Bronchial epithelial cell (primary cell): ENCODE data around the gene PDHB. TPM values are rescaled to one million over a fixed set of nuclear protein-coding genes. Genes with fewer than 3 reads are reported as not detected.

ENCODE experiments used
- DNase-seq: peaks from one replicate; pipeline ENCODE4 v3.0.0-alpha.2; 2010; ENCODE audit warnings: low read depth
- FAIRE-seq: peaks from 2 replicates; lab custom pipeline; 2011; peaks lifted over from hg19 to GRCh38; lab: Jason Lieb, UNC
- H3K27me3 ChIP-seq: 2 replicates; pipeline ENCODE4 v1.5.1; 2011; ENCODE audit warnings: low read length; ENCODE audit not compliant: control insufficient read depth, insufficient read depth
- H3K36me3 ChIP-seq: 2 replicates; pipeline ENCODE4 v1.5.1; 2011; ENCODE audit warnings: low read length; ENCODE audit not compliant: control insufficient read depth, insufficient read depth
- H3K4me3 ChIP-seq: 2 replicates; pipeline ENCODE4 v1.5.1; 2011; ENCODE audit warnings: mild to moderate bottlenecking, low read depth, low read length, control low read depth
- total RNA-seq: library from RNA; depleted of rRNA; stranded (reverse); fragments of >200 nt; gene quantifications from 2 replicates; pipeline ENCODE4 v1.2.1, GENCODE V29; 2014
- TF ChIP-seq, protein P1 (sequence below): IDR thresholded peaks from 2 replicates; pipeline ENCODE4 v1.5.1; 2011; ENCODE audit warnings: mild to moderate bottlenecking, moderate library complexity, low read length, control low read depth, inconsistent platforms; ENCODE audit not compliant: insufficient read depth, severe bottlenecking

The PDHB gene
- total RNA-seq, 1 donor from 2014 or later: 32.4 TPM

DNA sequence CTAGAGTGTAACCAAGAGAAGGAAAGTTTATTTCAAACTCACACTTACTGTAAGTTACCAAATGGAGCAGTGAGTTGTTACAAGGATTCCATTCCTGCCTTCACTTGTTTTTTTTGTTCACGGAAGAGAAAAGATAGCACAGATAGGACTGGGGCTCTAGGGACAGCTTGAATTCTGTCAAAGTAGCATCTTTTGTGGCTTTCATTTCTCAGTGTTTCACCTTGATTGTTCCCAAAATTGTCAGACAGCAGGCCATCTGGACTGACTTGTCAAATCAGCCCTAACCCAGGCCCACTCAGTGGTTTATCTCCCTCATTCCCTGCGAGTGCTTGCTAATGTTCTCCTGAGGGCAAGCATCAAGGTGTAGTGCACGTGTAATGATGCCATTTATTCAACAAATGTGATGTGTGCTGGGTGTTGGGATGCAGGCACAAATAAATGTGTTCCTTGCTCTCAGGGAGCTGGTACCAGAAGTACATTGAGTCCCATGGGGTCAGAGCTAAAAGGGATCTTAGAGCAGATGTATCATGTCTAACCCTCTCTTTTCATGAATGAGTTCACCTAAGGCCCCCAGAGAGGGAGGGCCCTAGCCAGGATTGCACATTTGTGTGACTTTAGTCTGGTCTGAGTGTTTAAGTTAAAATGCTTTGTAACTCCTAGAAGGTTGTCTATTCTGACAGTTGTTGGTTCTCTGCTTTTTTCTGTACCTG, 49.1 kb downstream of the PDHB start:
- DNase-seq (no peak), FAIRE-seq (no peak)
- no peak overlapping the region for H3K4me3 ChIP-seq
- TF ChIP-seq, protein P1, sequence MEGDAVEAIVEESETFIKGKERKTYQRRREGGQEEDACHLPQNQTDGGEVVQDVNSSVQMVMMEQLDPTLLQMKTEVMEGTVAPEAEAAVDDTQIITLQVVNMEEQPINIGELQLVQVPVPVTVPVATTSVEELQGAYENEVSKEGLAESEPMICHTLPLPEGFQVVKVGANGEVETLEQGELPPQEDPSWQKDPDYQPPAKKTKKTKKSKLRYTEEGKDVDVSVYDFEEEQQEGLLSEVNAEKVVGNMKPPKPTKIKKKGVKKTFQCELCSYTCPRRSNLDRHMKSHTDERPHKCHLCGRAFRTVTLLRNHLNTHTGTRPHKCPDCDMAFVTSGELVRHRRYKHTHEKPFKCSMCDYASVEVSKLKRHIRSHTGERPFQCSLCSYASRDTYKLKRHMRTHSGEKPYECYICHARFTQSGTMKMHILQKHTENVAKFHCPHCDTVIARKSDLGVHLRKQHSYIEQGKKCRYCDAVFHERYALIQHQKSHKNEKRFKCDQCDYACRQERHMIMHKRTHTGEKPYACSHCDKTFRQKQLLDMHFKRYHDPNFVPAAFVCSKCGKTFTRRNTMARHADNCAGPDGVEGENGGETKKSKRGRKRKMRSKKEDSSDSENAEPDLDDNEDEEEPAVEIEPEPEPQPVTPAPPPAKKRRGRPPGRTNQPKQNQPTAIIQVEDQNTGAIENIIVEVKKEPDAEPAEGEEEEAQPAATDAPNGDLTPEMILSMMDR: no peak
- H3K36me3 ChIP-seq: peaks cover 3% of the 10 kb centered on the region
- H3K27me3 ChIP-seq: no peaks in the 10 kb centered on the region

- Histone ChIP-seq H3K27me3 (no peaks in the 10 kb centered on the region), H3K4me3 (no peak overlapping the region), H3K36me3 (peaks cover 3% of the 10 kb centered on the region)
- DNase-seq: peak; percentile 98
- FAIRE-seq: no peak
- TF ChIP-seq, protein P1: no peak
Measured at GRCh38 chr3:58383904-58384303, 49.7 kb downstream of the PDHB start.

- Histone ChIP-seq H3K4me3 (no peak overlapping the region), H3K36me3 (peaks cover 3% of the 10 kb centered on the region), H3K27me3 (no peaks in the 10 kb centered on the region)
- DNase-seq (peak; percentile 29), FAIRE-seq (no peak)
- TF ChIP-seq, protein P1: no peak
Measured at GRCh38 chr3:58383476-58383875, 50.2 kb downstream of the PDHB start.

- no peaks in the 10 kb centered on the region for H3K36me3 ChIP-seq
- DNase-seq (no peak), FAIRE-seq (no peak)
- no peaks in the 10 kb centered on the region for H3K27me3 ChIP-seq
- TF ChIP-seq, protein P1: no peak
- H3K4me3 ChIP-seq: no peak overlapping the region
Measured at GRCh38 chr3:58379351-58380073, 54.1 kb downstream of the PDHB start.

- no peak overlapping the region for H3K4me3 ChIP-seq
- FAIRE-seq (no peak), DNase-seq (no peak)
- H3K36me3 ChIP-seq: no peaks in the 10 kb centered on the region
- TF ChIP-seq, protein P1: no peak
- no peaks in the 10 kb centered on the region for H3K27me3 ChIP-seq
Measured at GRCh38 chr3:58377750-58378149, 55.9 kb downstream of the PDHB start.

Other genes starting within 250 kb of the PDHB start
- gene DNASE1L3, start 222.9 kb downstream of the PDHB start, total RNA-seq: 2.3 TPM in 1 of 2 replicates, not detected in the other
- 7.1 and 11.6 TPM in 2 replicates for gene ABHD6, start 196.0 kb downstream of the PDHB start, total RNA-seq
- gene RPP14, start 127.6 kb downstream of the PDHB start, total RNA-seq: 18.1 and 20.3 TPM in 2 replicates
- gene HTD2, start 127.3 kb downstream of the PDHB start, total RNA-seq: 7.6 and 10.3 TPM in 2 replicates
- gene PXK, start 100.9 kb downstream of the PDHB start, total RNA-seq: 12.4 and 22.0 TPM in 2 replicates
- gene KCTD6, start 58.3 kb upstream of the PDHB start, total RNA-seq: 3.9 and 5.0 TPM in 2 replicates
- 0.26 TPM in 1 of 2 replicates, not detected in the other for gene ACOX2, start 103.4 kb upstream of the PDHB start, total RNA-seq
- not detected in 2 replicates for gene FAM107A, start 143.6 kb upstream of the PDHB start, total RNA-seq
- 5.3 and 32.9 TPM in 2 replicates for gene FAM3D, start 232.9 kb upstream of the PDHB start, total RNA-seq